ENCODE data around the gene SCRN1.
A peak's percentile ranks its signal among the peaks of the same experiment; 100 is the strongest.

Gene SCRN1

DNA sequence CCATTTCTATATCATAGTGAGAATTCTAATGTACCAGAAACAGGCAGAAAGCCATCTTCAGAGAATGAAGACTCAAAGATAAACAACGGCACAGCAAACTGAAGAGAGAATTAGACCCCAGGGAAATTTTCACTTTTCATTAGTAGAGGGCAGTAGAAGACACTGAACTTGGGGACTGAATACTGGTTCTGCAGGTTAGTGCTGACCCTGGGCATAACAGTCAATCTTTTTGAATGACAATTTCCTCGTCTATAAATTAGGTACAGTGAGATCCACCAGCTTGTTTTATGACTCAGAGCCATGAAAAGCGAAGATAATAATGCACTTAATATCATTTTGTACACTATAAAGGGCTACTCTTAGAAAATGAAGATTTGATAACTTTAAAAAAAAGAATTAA, 23.2 kb upstream of the SCRN1 start:
- TF ChIP-seq MAX (IDR thresholded peaks at IDR 0.05) (no peak), RAD21 (IDR thresholded peaks at IDR 0.05; ENCODE audit: low read depth) (no peak), YY1 (IDR thresholded peaks at IDR 0.05; ENCODE audit: low read depth) (no peak), FOXM1 (IDR thresholded peaks at IDR 0.05; ENCODE audit: borderline replicate concordance, low read depth) (no peak)
- TF ChIP-seq, protein P1, sequence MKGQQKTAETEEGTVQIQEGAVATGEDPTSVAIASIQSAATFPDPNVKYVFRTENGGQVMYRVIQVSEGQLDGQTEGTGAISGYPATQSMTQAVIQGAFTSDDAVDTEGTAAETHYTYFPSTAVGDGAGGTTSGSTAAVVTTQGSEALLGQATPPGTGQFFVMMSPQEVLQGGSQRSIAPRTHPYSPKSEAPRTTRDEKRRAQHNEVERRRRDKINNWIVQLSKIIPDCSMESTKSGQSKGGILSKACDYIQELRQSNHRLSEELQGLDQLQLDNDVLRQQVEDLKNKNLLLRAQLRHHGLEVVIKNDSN (IDR thresholded peaks at IDR 0.05): no peak

GRCh38 chr7:30010021-30010420, 20.4 kb upstream of the SCRN1 start:
- TF ChIP-seq MAX (IDR thresholded peaks at IDR 0.05) (no peak), TEAD4 (IDR thresholded peaks at IDR 0.05) (no peak), CEBPB (IDR thresholded peaks at IDR 0.05) (no peak), RAD21 (IDR thresholded peaks at IDR 0.05; ENCODE audit: low read depth) (no peak), NFIC (IDR thresholded peaks at IDR 0.05) (no peak), YY1 (IDR thresholded peaks at IDR 0.05; ENCODE audit: low read depth) (no peak)
- TF ChIP-seq, protein P1 (IDR thresholded peaks at IDR 0.05): no peak

- no peak for TF ChIP-seq CEBPB (IDR thresholded peaks at IDR 0.05)
- TF ChIP-seq ZBTB7A (IDR thresholded peaks at IDR 0.05; ENCODE audit: low read depth): no peak
- TF ChIP-seq CREB1 (IDR thresholded peaks at IDR 0.05; ENCODE audit: low read depth): no peak
- TF ChIP-seq YY1 (IDR thresholded peaks at IDR 0.05; ENCODE audit: low read depth): no peak
- no peak for TF ChIP-seq TEAD4 (IDR thresholded peaks at IDR 0.05)
- TF ChIP-seq, protein P2, sequence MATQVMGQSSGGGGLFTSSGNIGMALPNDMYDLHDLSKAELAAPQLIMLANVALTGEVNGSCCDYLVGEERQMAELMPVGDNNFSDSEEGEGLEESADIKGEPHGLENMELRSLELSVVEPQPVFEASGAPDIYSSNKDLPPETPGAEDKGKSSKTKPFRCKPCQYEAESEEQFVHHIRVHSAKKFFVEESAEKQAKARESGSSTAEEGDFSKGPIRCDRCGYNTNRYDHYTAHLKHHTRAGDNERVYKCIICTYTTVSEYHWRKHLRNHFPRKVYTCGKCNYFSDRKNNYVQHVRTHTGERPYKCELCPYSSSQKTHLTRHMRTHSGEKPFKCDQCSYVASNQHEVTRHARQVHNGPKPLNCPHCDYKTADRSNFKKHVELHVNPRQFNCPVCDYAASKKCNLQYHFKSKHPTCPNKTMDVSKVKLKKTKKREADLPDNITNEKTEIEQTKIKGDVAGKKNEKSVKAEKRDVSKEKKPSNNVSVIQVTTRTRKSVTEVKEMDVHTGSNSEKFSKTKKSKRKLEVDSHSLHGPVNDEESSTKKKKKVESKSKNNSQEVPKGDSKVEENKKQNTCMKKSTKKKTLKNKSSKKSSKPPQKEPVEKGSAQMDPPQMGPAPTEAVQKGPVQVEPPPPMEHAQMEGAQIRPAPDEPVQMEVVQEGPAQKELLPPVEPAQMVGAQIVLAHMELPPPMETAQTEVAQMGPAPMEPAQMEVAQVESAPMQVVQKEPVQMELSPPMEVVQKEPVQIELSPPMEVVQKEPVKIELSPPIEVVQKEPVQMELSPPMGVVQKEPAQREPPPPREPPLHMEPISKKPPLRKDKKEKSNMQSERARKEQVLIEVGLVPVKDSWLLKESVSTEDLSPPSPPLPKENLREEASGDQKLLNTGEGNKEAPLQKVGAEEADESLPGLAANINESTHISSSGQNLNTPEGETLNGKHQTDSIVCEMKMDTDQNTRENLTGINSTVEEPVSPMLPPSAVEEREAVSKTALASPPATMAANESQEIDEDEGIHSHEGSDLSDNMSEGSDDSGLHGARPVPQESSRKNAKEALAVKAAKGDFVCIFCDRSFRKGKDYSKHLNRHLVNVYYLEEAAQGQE (IDR thresholded peaks at IDR 0.05; ENCODE audit: low read depth): no peak
- no peak for TF ChIP-seq TAF1 (IDR thresholded peaks at IDR 0.05; ENCODE audit: low read depth)
- TF ChIP-seq FOXM1 (IDR thresholded peaks at IDR 0.05; ENCODE audit: borderline replicate concordance, low read depth): no peak
- TF ChIP-seq TCF12 (IDR thresholded peaks at IDR 0.05; ENCODE audit: low read depth): no peak
- no peak for TF ChIP-seq EGR1 (IDR thresholded peaks at IDR 0.05)
- TF ChIP-seq MAX (IDR thresholded peaks at IDR 0.05): no peak
- TF ChIP-seq EP300 (IDR thresholded peaks at IDR 0.05; ENCODE audit: borderline replicate concordance): no peak
- no peak for TF ChIP-seq RAD21 (IDR thresholded peaks at IDR 0.05; ENCODE audit: low read depth)
- no peak for TF ChIP-seq NFIC (IDR thresholded peaks at IDR 0.05)
- TF ChIP-seq, protein P1 (IDR thresholded peaks at IDR 0.05): no peak
Measured at GRCh38 chr7:30005464-30005863, 15.9 kb upstream of the SCRN1 start.

DNA sequence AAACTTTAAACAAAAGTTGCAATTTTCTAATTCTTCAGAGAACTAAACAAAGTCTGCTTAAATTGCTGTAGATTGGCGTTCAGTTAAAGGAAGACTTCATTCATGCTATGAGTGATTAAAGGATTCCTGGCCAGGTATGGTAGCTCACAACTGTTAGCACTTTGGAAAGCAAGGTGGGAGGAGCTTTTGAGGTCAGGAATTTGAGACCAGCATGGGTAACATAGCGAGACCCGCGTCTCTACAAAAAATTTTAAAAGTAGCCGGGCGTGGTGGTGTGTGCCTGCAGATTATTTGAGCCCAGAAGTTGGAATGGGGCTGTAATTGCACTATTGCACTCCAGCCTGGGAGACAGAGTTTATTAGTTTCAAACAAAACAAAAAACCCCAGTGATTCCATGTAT, 13.5 kb upstream of the SCRN1 start:
- TF ChIP-seq, protein P1 (IDR thresholded peaks at IDR 0.05): no peak
- no peak for TF ChIP-seq CEBPB (IDR thresholded peaks at IDR 0.05)
- TF ChIP-seq TCF12 (IDR thresholded peaks at IDR 0.05; ENCODE audit: low read depth): no peak
- no peak for TF ChIP-seq EP300 (IDR thresholded peaks at IDR 0.05; ENCODE audit: borderline replicate concordance)
- TF ChIP-seq FOXM1 (IDR thresholded peaks at IDR 0.05; ENCODE audit: borderline replicate concordance, low read depth): no peak
- no peak for TF ChIP-seq RAD21 (IDR thresholded peaks at IDR 0.05; ENCODE audit: low read depth)
- no peak for TF ChIP-seq NFIC (IDR thresholded peaks at IDR 0.05)
- no peak for TF ChIP-seq EGR1 (IDR thresholded peaks at IDR 0.05)
- no peak for TF ChIP-seq YY1 (IDR thresholded peaks at IDR 0.05; ENCODE audit: low read depth)
- no peak for TF ChIP-seq TEAD4 (IDR thresholded peaks at IDR 0.05)
- no peak for TF ChIP-seq ZBTB7A (IDR thresholded peaks at IDR 0.05; ENCODE audit: low read depth)
- TF ChIP-seq TAF1 (IDR thresholded peaks at IDR 0.05; ENCODE audit: low read depth): no peak
- TF ChIP-seq CREB1 (IDR thresholded peaks at IDR 0.05; ENCODE audit: low read depth): no peak
- TF ChIP-seq, protein P2 (IDR thresholded peaks at IDR 0.05; ENCODE audit: low read depth): no peak
- TF ChIP-seq MAX (IDR thresholded peaks at IDR 0.05): no peak

DNA sequence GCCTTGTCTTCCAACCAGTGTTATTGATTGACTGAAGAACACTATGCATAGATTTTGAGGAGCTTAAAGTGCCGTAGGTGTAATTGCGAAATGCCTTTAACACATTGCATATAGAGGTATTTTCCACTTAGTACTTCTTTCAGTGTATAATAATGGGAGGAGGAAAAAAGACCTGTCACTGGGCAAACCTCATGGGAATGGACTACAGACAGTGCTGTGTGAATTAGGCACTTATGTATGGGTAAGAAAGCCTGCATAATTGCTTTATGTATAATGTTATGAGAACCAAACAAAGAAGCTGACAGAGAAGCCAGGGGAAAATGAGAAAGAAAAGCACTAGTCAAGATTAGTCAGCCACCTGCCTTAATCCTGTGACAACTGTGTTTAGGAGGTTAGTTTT, 12.4 kb upstream of the SCRN1 start:
- TF ChIP-seq TCF12 (IDR thresholded peaks at IDR 0.05; ENCODE audit: low read depth): no peak
- no peak for TF ChIP-seq TEAD4 (IDR thresholded peaks at IDR 0.05)
- TF ChIP-seq, protein P1 (IDR thresholded peaks at IDR 0.05): no peak
- peak; percentile 66 for TF ChIP-seq CEBPB (IDR thresholded peaks at IDR 0.05)
- TF ChIP-seq, protein P2 (IDR thresholded peaks at IDR 0.05; ENCODE audit: low read depth): no peak
- no peak for TF ChIP-seq CREB1 (IDR thresholded peaks at IDR 0.05; ENCODE audit: low read depth)
- no peak for TF ChIP-seq EP300 (IDR thresholded peaks at IDR 0.05; ENCODE audit: borderline replicate concordance)

Data from Ishikawa (cell line).